B cell (primary cell): ENCODE results near the gene AMBRA1. TPM values are rescaled to one million over a fixed set of nuclear protein-coding genes. Genes with fewer than 3 reads are reported as not detected.

Source experiments
- ATAC-seq: fragments of 200-7000 bp; cut with Tn5 transposase; one replicate; pipeline ENCODE4 v1.10.0; 2021; ENCODE audit warnings: low read depth, mild to moderate bottlenecking, moderate number of reproducible peaks, moderate library complexity
- CTCF ChIA-PET: fragments of 350-600 bp; sonication (Branson Sonifier 250); formaldehyde crosslinking; loops from one replicate; lab custom pipeline; 2021; ENCODE audit warnings: antibody characterized with exemption, inconsistent platforms; lab: Charles Lee
- POLR2A ChIA-PET: fragments of 350-600 bp; sonication (Branson Sonifier 250); formaldehyde crosslinking; loops from one replicate; lab custom pipeline; 2021; ENCODE audit warnings: antibody characterized with exemption; lab: Charles Lee
- DNase-seq: peaks from one replicate; pipeline ENCODE4 v3.0.0; 2013
- H2AFZ ChIP-seq: 2 replicates; pipeline ENCODE4 v1.6.1; 2012; ENCODE audit warnings: mild to moderate bottlenecking, low read depth, low read length; ENCODE audit not compliant: insufficient read depth, poor library complexity, severe bottlenecking
- H3K27ac ChIP-seq, 2 donors: 1 replicate in 1 of 2; 2 replicates in 1 of 2; pipeline ENCODE4 v1.5.1; 2012 to 2013; ENCODE audit warnings: low read length in 2 of 2, mild to moderate bottlenecking in 2 of 2, moderate library complexity in 1 of 2
- H3K27me3 ChIP-seq, 4 experiments: fragments of 200-600 bp in 1 of 4; sonication (generic) in 1 of 4; replicated peaks in 1 of 4; 1 replicate in 2 of 4; 2 replicates in 2 of 4; pipeline versions ENCODE4 v1.6.1 to v1.7.0; 2013 to 2016; ENCODE audit warnings: low read length in 3 of 4, mild to moderate bottlenecking in 2 of 4, mixed read lengths in 1 of 4, moderate library complexity in 1 of 4; ENCODE audit not compliant: insufficient read depth in 4 of 4, control insufficient read depth in 3 of 4; ENCODE audit errors: control extremely low read depth in 1 of 4
- H3K36me3 ChIP-seq, 2 experiments: replicated peaks in 1 of 2; 1 replicate in 1 of 2; 2 replicates in 1 of 2; pipeline versions ENCODE4 v1.6.1 to v1.7.1; 2013; ENCODE audit warnings: low read length in 1 of 2; ENCODE audit not compliant: insufficient read depth in 2 of 2, control insufficient read depth in 1 of 2; ENCODE audit errors: control extremely low read depth in 1 of 2, extremely low read depth in 1 of 2
- H3K4me1 ChIP-seq, 2 donors: fragments of 200-600 bp in 1 of 2; sonication (generic) in 1 of 2; 1 replicate in 1 of 2; 2 replicates in 1 of 2; pipeline versions ENCODE4 v1.5.1 to v1.6.1; 2013 to 2017; ENCODE audit warnings: low read length in 2 of 2; ENCODE audit not compliant: control insufficient read depth in 2 of 2, insufficient read depth in 2 of 2
- H3K4me2 ChIP-seq: replicated peaks from 2 replicates; pipeline ENCODE3; 2012; ENCODE audit warnings: mild to moderate bottlenecking, low read depth, low read length; ENCODE audit not compliant: poor library complexity, severe bottlenecking
- H3K4me3 ChIP-seq, 5 experiments: fragments of 200-600 bp in 1 of 5; sonication (generic) in 1 of 5; 1 replicate in 3 of 5; 2 replicates in 2 of 5; pipeline versions ENCODE4 v1.5.1 to v1.7.0; 2011 to 2016; ENCODE audit warnings: low read length in 4 of 5, mild to moderate bottlenecking in 4 of 5, low read depth in 2 of 5, control low read depth in 1 of 5, moderate library complexity in 1 of 5; ENCODE audit not compliant: insufficient read depth in 1 of 5; ENCODE audit errors: control extremely low read depth in 1 of 5, extremely low read depth in 1 of 5
- H3K79me2 ChIP-seq: fragments of 200-600 bp; sonication (generic); one replicate; pipeline ENCODE4 v1.6.0; 2016; ENCODE audit warnings: low read length; ENCODE audit not compliant: control insufficient read depth, insufficient read depth
- H3K9ac ChIP-seq: fragments of 200-600 bp; sonication (generic); 2 replicates; pipeline ENCODE4 v1.6.1; 2017; ENCODE audit warnings: mild to moderate bottlenecking, low read length, moderate library complexity
- H3K9me3 ChIP-seq, 3 donors: one replicate each; pipeline versions ENCODE4 v1.6.1 to v1.7.1; 2013; ENCODE audit warnings: low read length in 2 of 3; ENCODE audit not compliant: control insufficient read depth in 2 of 3, insufficient read depth in 1 of 3; ENCODE audit errors: control extremely low read depth in 1 of 3
- H4K20me1 ChIP-seq: 2 replicates; pipeline ENCODE4 v1.6.0; 2012; ENCODE audit warnings: mild to moderate bottlenecking, low read length; ENCODE audit not compliant: insufficient read depth, control insufficient read depth, poor library complexity, severe bottlenecking
- H3K27ac Mint-ChIP-seq: one replicate; pipeline ENCODE4 v1.8.0; 2021; ENCODE audit warnings: mixed read lengths
- H3K27me3 Mint-ChIP-seq: one replicate; pipeline ENCODE4 v1.8.0; 2021; ENCODE audit warnings: mixed read lengths
- H3K4me1 Mint-ChIP-seq: one replicate; pipeline ENCODE4 v1.8.0; 2021; ENCODE audit warnings: mixed read lengths
- H3K4me3 Mint-ChIP-seq: one replicate; pipeline ENCODE4 v1.8.0; 2021; ENCODE audit warnings: mixed read lengths
- H3K9me3 Mint-ChIP-seq: one replicate; pipeline ENCODE4 v1.8.0; 2022; ENCODE audit warnings: mixed read lengths; ENCODE audit not compliant: insufficient read depth
- CTCF ChIP-seq: fragments of 200-600 bp; IDR thresholded peaks from one replicate; pipeline ENCODE4 v1.8.0; 2022; ENCODE audit warnings: antibody characterized with exemption, mild to moderate bottlenecking
- EZH2 ChIP-seq: IDR thresholded peaks from 2 replicates; pipeline ENCODE4 v1.6.1; 2012; ENCODE audit warnings: borderline replicate concordance, low read depth, mild to moderate bottlenecking, moderate library complexity, low read length; ENCODE audit not compliant: insufficient read depth, poor library complexity, severe bottlenecking
- WGBS: methylation state at CpG from one replicate; pipeline ENCODE4 v1.1.5; 2013; ENCODE audit warnings: missing lambda C conversion rate; ENCODE audit not compliant: insufficient coverage; 5-methylcytosine and 5-hydroxymethylcytosine counted together
- intact Hi-C: fragments of 100-400 bp; cut with micrococcal nuclease; formaldehyde crosslinking; loops from one replicate; pipeline ENCODE4 v1.10.0; 2022
- polyA plus RNA-seq: library from polyadenylated mRNA; depleted of rRNA; stranded (reverse); fragments of >200 nt; gene quantifications from 2 replicates; pipeline ENCODE4 v1.2.3, GENCODE V29; 2012
- total RNA-seq, 2 donors: library from RNA; stranded (reverse); fragments of 120-200 nt in 1 of 2; gene quantifications; 1 replicate in 1 of 2; 2 replicates in 1 of 2; pipeline versions ENCODE4 v1.2.3 to v1.2.4, GENCODE V29; 2013 to 2022

The AMBRA1 gene
- total and polyA plus RNA-seq, 2 donors (not counting 1 experiment from before 2014, with no cell fraction given) = 13.8 to 36.1 TPM

- no peak for ATAC-seq
- Histone ChIP-seq H3K4me3 (no peak overlapping the region), H3K9ac (no peak overlapping the region), H3K4me2 (no peak overlapping the region), H3K9me3 (no peaks in the 10 kb centered on the region), H2AFZ (no peak overlapping the region), H3K27ac (no peak overlapping the region), H3K27me3 (no peaks in the 10 kb centered on the region), H3K79me2 (peaks cover 6% of the 10 kb centered on the region), H3K4me1 (no peaks in the 10 kb centered on the region), H3K36me3 (peaks cover 6% of the 10 kb centered on the region in 2 experiments), H4K20me1 (peaks cover 6% of the 10 kb centered on the region)
- intact Hi-C loops = no loop called here
- Mint-ChIP-seq H3K9me3 (no peaks in the 10 kb centered on the region), H3K4me1 (no peaks in the 10 kb centered on the region), H3K27me3 (no peaks in the 10 kb centered on the region), H3K27ac (no peak overlapping the region), H3K4me3 (no peak overlapping the region)
- ChIA-PET POLR2A (no interaction called here), CTCF (interaction anchor here (0.7 kb wide), 1 partner anchor 97 kb away, joined by 3 read pairs; no protein-coding TSS in a partner anchor)
- no CpG with 5 or more reads among the region's 1 CpG for WGBS
- no peak for DNase-seq
- TF ChIP-seq EZH2 (no peak), CTCF (no peak)
Measured at GRCh38 chr11:46465683-46466082, 128.1 kb downstream of the AMBRA1 start.

GRCh38 chr11:46463701-46464421 lies 130.0 kb downstream of the AMBRA1 start:
- no peak overlapping the region for H3K4me3 Mint-ChIP-seq
- H3K79me2 ChIP-seq = peaks cover 6% of the 10 kb centered on the region
- no peak overlapping the region for H3K9ac ChIP-seq
- H3K27ac Mint-ChIP-seq = no peak overlapping the region
- H3K9me3 Mint-ChIP-seq = no peaks in the 10 kb centered on the region
- TF ChIP-seq CTCF = no peak
- no peak for TF ChIP-seq EZH2
- 97% methylated on average over 4 of the region's 5 CpGs for WGBS
- no peak for ATAC-seq
- peaks cover 6% of the 10 kb centered on the region in 2 experiments for H3K36me3 ChIP-seq
- no peak overlapping the region for H3K4me3 ChIP-seq
- H3K27me3 ChIP-seq = no peaks in the 10 kb centered on the region
- H3K27ac ChIP-seq = no peak overlapping the region
- H2AFZ ChIP-seq = no peak overlapping the region
- H3K27me3 Mint-ChIP-seq = no peaks in the 10 kb centered on the region
- POLR2A ChIA-PET = no interaction called here
- H4K20me1 ChIP-seq = peaks cover 6% of the 10 kb centered on the region
- no peak for DNase-seq
- CTCF ChIA-PET = no interaction called here
- H3K9me3 ChIP-seq = no peaks in the 10 kb centered on the region
- H3K4me1 ChIP-seq = no peaks in the 10 kb centered on the region
- intact Hi-C loops = no loop called here
- H3K4me2 ChIP-seq = no peak overlapping the region
- H3K4me1 Mint-ChIP-seq = no peaks in the 10 kb centered on the region
